ENCODE measurements around the gene OOSP3. TPM values are rescaled to one million over a fixed set of nuclear protein-coding genes. Genes with fewer than 3 reads are reported as not detected.

Gene OOSP3
- polyA plus RNA-seq, 1 of the 3 experiments (the other 2 are of a cell fraction): not detected

DNA sequence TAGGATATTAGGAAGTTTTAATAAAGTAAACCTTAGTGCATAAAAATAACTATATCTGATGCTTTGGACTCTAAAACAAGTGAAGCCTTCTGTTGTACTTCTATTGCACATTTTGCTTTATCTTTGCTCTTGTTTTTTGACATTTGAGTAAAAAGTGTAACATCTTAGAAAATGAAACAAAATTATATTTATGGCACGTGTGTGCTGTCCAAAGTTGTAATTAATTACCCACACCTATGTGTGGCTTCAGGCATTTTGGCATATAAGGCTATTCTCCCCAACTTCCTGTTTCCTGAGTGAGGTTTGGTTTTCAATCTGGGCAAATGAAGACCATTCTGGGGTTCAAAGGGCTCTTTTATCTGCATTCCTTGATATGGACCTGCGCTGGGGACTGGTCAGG, 59.5 kb downstream of the OOSP3 start, which contains the start of gene OOSP1:
Gene OOSP1 (plus strand): TSS at position 301 of the 400 bp plus-strand sequence. CDS start 23 bp downstream, at position 324.
- no peak for DNase-seq
- Histone ChIP-seq H3K36me3 (replicated peaks in 1 of 2; ENCODE audit: control insufficient read depth in 1 of 2, insufficient read depth in 2 of 2, low read length in 1 of 2) (no peaks in the 10 kb centered on the region), H2AFZ (ENCODE audit: low read depth) (no peak within 1 kb of the TSS), H3K27ac (ENCODE audit: low read depth in 2 of 2, low read length in 1 of 2) (no peak within 1 kb of the TSS), H3K4me3 (ENCODE audit: low read depth in 2 of 2, low read length in 1 of 2) (no peak within 1 kb of the TSS), H3K27me3 (ENCODE audit: insufficient read depth) (peaks cover 5% of the 10 kb centered on the region; the same call in 1 of the 2 replicates), H3K4me2 (no peak within 1 kb of the TSS), H3K9ac (no peak within 1 kb of the TSS), H3K9me2 (no peaks in the 10 kb centered on the region), H3K79me2 (ENCODE audit: insufficient read depth) (no peaks in the 10 kb centered on the region), H3K9me3 (no peaks in the 10 kb centered on the region), H3F3A (replicated peaks; ENCODE audit: insufficient read depth) (no peaks in the 10 kb centered on the region), H4K20me1 (ENCODE audit: insufficient read depth) (no peaks in the 10 kb centered on the region), H3K4me1 (ENCODE audit: control insufficient read depth in 1 of 2, insufficient read depth in 2 of 2, low read depth in 1 of 2, low read length in 1 of 2) (no peaks in the 10 kb centered on the region)
- POLR2A ChIA-PET: no interaction called here
- WGBS (ENCODE audit: low lambda C conversion rate): 2% methylated on average over 2 of the region's 2 CpGs
- no peak for TF ChIP-seq YY1 (IDR thresholded peaks at IDR 0.05; ENCODE audit: low read depth)
- CTCF ChIA-PET: no interaction called here

DNA sequence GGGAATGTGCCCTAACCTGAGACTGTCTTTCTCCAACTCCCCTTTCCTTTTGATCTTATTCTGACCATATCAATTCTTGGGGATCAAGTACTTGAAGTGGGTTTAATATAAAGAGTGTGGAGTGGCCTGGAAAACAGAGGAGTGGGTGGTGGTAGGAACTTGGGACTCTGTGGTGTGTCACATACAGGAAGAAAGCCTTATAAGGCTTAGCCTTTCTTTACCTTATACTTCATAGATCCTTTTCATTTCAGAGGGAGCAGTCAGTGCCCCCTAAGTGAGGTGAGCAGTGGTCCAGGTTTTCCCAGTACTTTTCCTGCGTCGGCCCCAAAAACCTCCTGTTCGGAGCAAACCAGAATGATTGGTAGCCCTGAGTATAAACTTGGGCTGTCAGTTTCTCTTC, 60.1 kb downstream of the OOSP3 start:
- Histone ChIP-seq H3F3A (replicated peaks; ENCODE audit: insufficient read depth) (no peaks in the 10 kb centered on the region), H3K4me3 (ENCODE audit: low read depth in 2 of 2, low read length in 1 of 2) (no peak overlapping the region), H3K4me1 (ENCODE audit: control insufficient read depth in 1 of 2, insufficient read depth in 2 of 2, low read depth in 1 of 2, low read length in 1 of 2) (no peaks in the 10 kb centered on the region), H3K36me3 (replicated peaks in 1 of 2; ENCODE audit: control insufficient read depth in 1 of 2, insufficient read depth in 2 of 2, low read length in 1 of 2) (no peaks in the 10 kb centered on the region), H3K4me2 (no peak overlapping the region), H3K79me2 (ENCODE audit: insufficient read depth) (no peaks in the 10 kb centered on the region), H3K27ac (ENCODE audit: low read depth in 2 of 2, low read length in 1 of 2) (no peak overlapping the region), H4K20me1 (ENCODE audit: insufficient read depth) (no peaks in the 10 kb centered on the region), H3K9ac (no peak overlapping the region), H3K9me3 (no peaks in the 10 kb centered on the region), H2AFZ (ENCODE audit: low read depth) (no peak overlapping the region), H3K9me2 (no peaks in the 10 kb centered on the region), H3K27me3 (ENCODE audit: insufficient read depth) (peaks cover 5% of the 10 kb centered on the region; the same call in 1 of the 2 replicates)
- ChIA-PET POLR2A (no interaction called here), CTCF (no interaction called here)
- TF ChIP-seq FOXJ3 (CRISPR knock-in tag; IDR thresholded peaks at IDR 0.05) (no peak), ELF1 (IDR thresholded peaks at IDR 0.05) (no peak), MXI1 (IDR thresholded peaks at IDR 0.05; ENCODE audit: low read depth, low read length) (no peak), MEF2A (IDR thresholded peaks at IDR 0.05; ENCODE audit: borderline replicate concordance, low read depth) (no peak), PBX3 (IDR thresholded peaks at IDR 0.05) (no peak)
- TF ChIP-seq, protein P1, sequence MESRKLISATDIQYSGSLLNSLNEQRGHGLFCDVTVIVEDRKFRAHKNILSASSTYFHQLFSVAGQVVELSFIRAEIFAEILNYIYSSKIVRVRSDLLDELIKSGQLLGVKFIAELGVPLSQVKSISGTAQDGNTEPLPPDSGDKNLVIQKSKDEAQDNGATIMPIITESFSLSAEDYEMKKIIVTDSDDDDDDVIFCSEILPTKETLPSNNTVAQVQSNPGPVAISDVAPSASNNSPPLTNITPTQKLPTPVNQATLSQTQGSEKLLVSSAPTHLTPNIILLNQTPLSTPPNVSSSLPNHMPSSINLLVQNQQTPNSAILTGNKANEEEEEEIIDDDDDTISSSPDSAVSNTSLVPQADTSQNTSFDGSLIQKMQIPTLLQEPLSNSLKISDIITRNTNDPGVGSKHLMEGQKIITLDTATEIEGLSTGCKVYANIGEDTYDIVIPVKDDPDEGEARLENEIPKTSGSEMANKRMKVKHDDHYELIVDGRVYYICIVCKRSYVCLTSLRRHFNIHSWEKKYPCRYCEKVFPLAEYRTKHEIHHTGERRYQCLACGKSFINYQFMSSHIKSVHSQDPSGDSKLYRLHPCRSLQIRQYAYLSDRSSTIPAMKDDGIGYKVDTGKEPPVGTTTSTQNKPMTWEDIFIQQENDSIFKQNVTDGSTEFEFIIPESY (IDR thresholded peaks at IDR 0.05; ENCODE audit: borderline replicate concordance, low read depth): no peak
- TF ChIP-seq, protein P2, sequence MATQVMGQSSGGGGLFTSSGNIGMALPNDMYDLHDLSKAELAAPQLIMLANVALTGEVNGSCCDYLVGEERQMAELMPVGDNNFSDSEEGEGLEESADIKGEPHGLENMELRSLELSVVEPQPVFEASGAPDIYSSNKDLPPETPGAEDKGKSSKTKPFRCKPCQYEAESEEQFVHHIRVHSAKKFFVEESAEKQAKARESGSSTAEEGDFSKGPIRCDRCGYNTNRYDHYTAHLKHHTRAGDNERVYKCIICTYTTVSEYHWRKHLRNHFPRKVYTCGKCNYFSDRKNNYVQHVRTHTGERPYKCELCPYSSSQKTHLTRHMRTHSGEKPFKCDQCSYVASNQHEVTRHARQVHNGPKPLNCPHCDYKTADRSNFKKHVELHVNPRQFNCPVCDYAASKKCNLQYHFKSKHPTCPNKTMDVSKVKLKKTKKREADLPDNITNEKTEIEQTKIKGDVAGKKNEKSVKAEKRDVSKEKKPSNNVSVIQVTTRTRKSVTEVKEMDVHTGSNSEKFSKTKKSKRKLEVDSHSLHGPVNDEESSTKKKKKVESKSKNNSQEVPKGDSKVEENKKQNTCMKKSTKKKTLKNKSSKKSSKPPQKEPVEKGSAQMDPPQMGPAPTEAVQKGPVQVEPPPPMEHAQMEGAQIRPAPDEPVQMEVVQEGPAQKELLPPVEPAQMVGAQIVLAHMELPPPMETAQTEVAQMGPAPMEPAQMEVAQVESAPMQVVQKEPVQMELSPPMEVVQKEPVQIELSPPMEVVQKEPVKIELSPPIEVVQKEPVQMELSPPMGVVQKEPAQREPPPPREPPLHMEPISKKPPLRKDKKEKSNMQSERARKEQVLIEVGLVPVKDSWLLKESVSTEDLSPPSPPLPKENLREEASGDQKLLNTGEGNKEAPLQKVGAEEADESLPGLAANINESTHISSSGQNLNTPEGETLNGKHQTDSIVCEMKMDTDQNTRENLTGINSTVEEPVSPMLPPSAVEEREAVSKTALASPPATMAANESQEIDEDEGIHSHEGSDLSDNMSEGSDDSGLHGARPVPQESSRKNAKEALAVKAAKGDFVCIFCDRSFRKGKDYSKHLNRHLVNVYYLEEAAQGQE (IDR thresholded peaks at IDR 0.05; ENCODE audit: low read depth, low read length): no peak
- TF ChIP-seq, protein P3, sequence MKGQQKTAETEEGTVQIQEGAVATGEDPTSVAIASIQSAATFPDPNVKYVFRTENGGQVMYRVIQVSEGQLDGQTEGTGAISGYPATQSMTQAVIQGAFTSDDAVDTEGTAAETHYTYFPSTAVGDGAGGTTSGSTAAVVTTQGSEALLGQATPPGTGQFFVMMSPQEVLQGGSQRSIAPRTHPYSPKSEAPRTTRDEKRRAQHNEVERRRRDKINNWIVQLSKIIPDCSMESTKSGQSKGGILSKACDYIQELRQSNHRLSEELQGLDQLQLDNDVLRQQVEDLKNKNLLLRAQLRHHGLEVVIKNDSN (IDR thresholded peaks at IDR 0.05; ENCODE audit: borderline replicate concordance, low read depth): no peak
- 49% methylated on average over 3 of the region's 3 CpGs for WGBS (ENCODE audit: low lambda C conversion rate)
- no peak for DNase-seq
